Omental fat pad (tissue), 4 donors: ENCODE results near the gene NAP1L5. TPM values are rescaled to one million over a fixed set of nuclear protein-coding genes. Genes with fewer than 3 reads are reported as not detected.

Experiments used
- ATAC-seq: fragments of 150-250 bp; one replicate; pipeline ENCODE4 v1.9.1; 2016; ENCODE audit warnings: mild to moderate bottlenecking, moderate library complexity; ENCODE audit not compliant: low FRiP score
- DNase-seq: peaks from one replicate; pipeline ENCODE4 v3.0.0-alpha.2; 2019; ENCODE audit warnings: low spot score
- total RNA-seq, 4 donors: library from RNA; depleted of rRNA; stranded (reverse); fragments of >200 nt; gene quantifications; one replicate each; pipeline ENCODE4 v1.1.0, GENCODE V29; 2016
- TF ChIP-seq, protein P1 (sequence below), 3 donors: fragments of 450-650 bp; IDR thresholded peaks; one replicate each; pipeline ENCODE4 v1.5.1; 2016 to 2017; ENCODE audit warnings: antibody characterized with exemption in 3 of 3, mild to moderate bottlenecking in 3 of 3, moderate library complexity in 2 of 3

Gene NAP1L5
- total RNA-seq, 4 donors from 2014 or later, result 6.8 to 13.7 (median 8.3) TPM

DNA sequence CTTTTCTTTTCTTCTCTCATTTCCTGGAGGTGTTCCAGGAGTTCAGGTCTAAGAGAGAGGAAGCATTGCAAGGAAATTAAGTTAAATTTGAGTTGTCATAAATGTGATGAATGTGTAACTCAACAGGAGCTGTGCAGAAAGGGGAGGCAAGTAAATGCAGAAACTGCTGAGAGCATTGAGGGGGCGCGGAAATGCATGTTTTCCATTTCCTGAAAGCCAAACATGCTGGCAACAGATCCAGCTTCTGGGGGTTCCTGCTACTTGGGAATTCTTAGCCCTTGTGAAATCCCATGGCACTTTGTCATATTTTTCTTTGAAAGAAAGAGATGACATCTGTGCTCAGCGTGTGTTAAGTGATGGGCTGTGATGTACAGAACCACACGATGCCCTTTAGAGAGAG lies 33.8 kb upstream of the NAP1L5 start:
- ATAC-seq (no peak), DNase-seq (no peak)

DNA sequence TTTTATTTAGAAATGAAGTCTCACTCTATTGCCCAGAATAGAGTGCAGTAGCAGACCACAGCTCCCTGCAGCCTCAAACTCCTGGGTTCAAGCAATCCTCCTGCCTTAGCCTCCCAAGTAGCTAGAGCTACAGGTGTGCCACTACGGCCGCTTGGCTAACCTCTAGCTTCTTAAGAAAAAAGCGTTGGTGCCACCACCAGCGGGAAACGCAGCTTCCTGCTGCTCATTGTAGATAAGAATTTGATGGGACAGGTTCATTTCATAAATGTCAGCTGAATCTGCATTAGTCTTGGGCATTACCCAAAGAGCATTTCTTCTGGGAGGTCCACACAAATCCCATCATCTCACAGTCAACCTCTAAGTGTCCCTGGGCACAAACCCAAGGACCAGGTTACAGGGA lies 33.2 kb upstream of the NAP1L5 start:
- DNase-seq (no peak), ATAC-seq (no peak)
- TF ChIP-seq, protein P1, sequence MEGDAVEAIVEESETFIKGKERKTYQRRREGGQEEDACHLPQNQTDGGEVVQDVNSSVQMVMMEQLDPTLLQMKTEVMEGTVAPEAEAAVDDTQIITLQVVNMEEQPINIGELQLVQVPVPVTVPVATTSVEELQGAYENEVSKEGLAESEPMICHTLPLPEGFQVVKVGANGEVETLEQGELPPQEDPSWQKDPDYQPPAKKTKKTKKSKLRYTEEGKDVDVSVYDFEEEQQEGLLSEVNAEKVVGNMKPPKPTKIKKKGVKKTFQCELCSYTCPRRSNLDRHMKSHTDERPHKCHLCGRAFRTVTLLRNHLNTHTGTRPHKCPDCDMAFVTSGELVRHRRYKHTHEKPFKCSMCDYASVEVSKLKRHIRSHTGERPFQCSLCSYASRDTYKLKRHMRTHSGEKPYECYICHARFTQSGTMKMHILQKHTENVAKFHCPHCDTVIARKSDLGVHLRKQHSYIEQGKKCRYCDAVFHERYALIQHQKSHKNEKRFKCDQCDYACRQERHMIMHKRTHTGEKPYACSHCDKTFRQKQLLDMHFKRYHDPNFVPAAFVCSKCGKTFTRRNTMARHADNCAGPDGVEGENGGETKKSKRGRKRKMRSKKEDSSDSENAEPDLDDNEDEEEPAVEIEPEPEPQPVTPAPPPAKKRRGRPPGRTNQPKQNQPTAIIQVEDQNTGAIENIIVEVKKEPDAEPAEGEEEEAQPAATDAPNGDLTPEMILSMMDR (IDR thresholded peaks at IDR 0.05), result no peak

More for the DNA sequence above, 33.8 kb upstream of the NAP1L5 start:
- TF ChIP-seq, protein P1 (IDR thresholded peaks at IDR 0.05), result no peak

DNA sequence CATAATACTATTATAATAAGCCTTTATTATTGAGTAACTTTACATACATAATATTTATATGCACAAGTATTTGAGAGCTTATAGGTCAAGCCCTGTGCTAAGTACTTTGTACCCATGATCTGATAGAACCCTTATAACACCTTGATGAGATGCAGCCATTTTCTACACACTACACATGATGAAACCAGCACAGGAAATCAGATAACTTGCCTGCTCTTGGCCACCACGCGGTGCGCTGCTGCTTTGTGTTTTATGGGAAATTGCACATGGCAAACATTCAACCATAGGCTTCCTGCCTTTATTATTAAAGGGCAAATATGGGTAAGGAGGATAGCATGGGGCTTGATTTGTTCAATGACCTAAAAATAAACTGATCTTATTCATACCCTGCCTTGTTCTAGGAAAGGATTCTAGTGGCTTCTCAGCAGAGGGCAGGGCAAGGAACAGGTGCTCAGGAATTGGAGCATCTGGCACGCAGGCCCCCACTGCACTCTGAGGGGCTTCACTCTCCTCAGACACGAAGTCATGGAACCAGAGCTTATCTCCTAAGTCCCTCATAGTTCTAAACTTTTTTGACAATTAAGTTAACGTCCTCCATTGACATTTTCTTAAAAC lies 31.6 kb upstream of the NAP1L5 start:
- ATAC-seq, result no peak
- no peak for DNase-seq

DNA sequence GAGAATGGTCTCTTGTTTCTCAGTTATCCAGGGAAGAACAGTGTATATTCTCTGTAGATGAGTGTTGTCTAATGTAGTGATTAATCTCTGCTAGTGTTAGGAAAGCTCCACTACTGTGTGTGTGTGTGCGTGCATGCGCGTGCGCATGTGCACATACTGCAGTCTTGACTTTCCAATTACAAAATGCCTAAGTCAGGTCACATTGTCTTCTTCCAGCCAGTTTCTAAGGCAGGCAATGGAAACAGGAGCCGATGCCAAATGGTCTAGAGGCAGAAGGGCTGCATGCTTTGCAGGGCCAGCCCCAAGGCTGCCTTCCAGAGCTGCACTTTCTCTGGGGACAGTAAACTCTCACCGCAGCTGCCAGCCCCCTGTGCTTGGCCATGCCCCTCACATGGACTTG lies 30.5 kb upstream of the NAP1L5 start:
- TF ChIP-seq, protein P1 (IDR thresholded peaks at IDR 0.05), result no peak
- DNase-seq (no peak), ATAC-seq (no peak)

More for the DNA sequence above, 31.6 kb upstream of the NAP1L5 start:
- TF ChIP-seq, protein P1 (IDR thresholded peaks at IDR 0.05), result no peak

DNA sequence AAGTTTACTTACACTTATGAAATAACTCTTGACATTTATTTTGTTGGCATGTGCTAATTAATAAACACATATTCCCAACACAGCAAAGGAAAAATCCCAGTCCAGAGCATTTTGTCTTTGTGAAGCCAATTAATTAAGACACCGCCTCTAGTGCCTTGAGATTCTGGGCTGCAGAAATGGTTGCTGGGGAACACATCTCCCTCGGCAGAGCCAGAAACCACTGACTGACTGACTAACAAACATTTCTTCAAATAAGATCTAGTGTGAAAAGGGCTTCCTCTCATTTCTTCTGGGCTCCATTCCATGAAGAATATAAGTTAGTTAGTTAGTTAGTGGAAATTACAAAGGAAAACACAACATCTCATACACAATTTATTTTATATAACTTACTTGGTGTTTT lies 28.4 kb upstream of the NAP1L5 start:
- TF ChIP-seq, protein P1 (IDR thresholded peaks at IDR 0.05), result no peak
- DNase-seq (no peak), ATAC-seq (no peak)

DNA sequence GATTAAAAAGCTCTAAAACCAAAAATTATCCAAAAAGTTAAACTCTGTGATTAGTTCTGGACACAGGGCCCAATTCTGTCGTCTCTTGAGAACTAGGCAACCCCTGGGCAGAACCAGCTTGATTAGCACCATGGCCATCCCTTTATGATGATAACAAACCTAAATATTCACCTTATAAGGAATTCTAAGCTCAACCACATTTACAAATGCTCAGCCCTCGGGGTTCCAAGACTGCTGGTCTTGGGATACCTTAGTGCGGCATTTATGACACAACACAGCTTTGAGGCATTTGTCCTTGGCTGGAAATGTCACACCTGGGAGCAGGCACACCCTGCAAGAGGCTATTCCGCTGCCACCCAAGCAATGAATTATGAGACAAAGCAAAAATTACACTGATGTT lies 27.5 kb upstream of the NAP1L5 start:
- DNase-seq (no peak), ATAC-seq (no peak)
- TF ChIP-seq, protein P1 (IDR thresholded peaks at IDR 0.05), result no peak

DNA sequence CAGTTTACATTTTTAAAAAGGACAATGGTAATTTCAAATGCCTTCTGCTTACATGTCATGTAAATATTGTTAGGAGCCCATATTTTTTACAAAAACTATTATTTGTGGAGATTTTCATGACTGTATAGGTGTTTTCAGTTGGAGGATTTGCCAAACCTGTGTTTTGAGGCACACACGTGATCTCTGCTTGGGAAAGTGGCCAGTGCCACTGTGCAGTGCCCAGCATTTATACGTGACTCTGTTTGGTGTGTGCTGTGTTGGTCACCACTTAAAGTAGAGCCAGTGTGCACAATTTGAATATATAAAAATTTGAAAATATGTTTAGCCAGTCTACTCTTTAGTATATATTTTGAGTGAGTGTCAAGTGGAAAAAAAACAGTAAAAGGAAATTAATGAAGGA lies 26.8 kb upstream of the NAP1L5 start:
- DNase-seq (no peak), ATAC-seq (no peak)
- TF ChIP-seq, protein P1 (IDR thresholded peaks at IDR 0.05), result no peak
